HepG2 (cell line): ENCODE measurements around the gene CIB1. TPM values are rescaled to one million over a fixed set of nuclear protein-coding genes. Genes with fewer than 3 reads are reported as not detected.
A peak's percentile ranks its signal among the peaks of the same experiment; 100 is the strongest.

Experiments
- E2F5 ChIP-seq: sonication (generic); formaldehyde crosslinking; conservative IDR thresholded peaks from 2 replicates; pipeline ENCODE4 v1.4.0; 2020; ENCODE audit warnings: missing genetic modification reagents
- FOXA3 ChIP-seq: IDR thresholded peaks from 2 replicates; pipeline ENCODE4 v1.6.1; 2016; ENCODE audit warnings: missing genetic modification reagents, missing compliant biosample characterization
- GTF3A ChIP-seq: sonication (generic); formaldehyde crosslinking; conservative IDR thresholded peaks from 2 replicates; pipeline ENCODE4 v1.4.0; 2020; ENCODE audit warnings: mild to moderate bottlenecking, missing genetic modification reagents
- HBP1 ChIP-seq: IDR thresholded peaks from 2 replicates; pipeline ENCODE4 v1.6.1; 2016; ENCODE audit warnings: low read depth, control low read depth
- HNRNPL ChIP-seq: fragments of 200-400 bp; formaldehyde crosslinking; IDR thresholded peaks from 2 replicates; pipeline ENCODE4 v1.6.1; 2017; ENCODE audit warnings: mild to moderate bottlenecking, low read depth, low read length
- HNRNPLL ChIP-seq: fragments of 200-400 bp; formaldehyde crosslinking; IDR thresholded peaks from 2 replicates; pipeline ENCODE4 v1.6.1; 2017; ENCODE audit warnings: mild to moderate bottlenecking, low read depth, low read length; ENCODE audit not compliant: poor library complexity, severe bottlenecking
- KDM2A ChIP-seq: sonication (generic); formaldehyde crosslinking; IDR thresholded peaks from 2 replicates; pipeline ENCODE4 v1.4.0; 2020; ENCODE audit warnings: low read depth, missing genetic modification reagents, borderline replicate concordance
- MAZ ChIP-seq, 2 experiments: sonication (generic) in 1 of 2; formaldehyde crosslinking in 1 of 2; IDR thresholded peaks; 2 replicates each; pipeline versions ENCODE4 v1.5.0 to v1.6.1; 2012 to 2020; ENCODE audit warnings: low read depth in 2 of 2, mild to moderate bottlenecking in 2 of 2, borderline replicate concordance in 1 of 2, improper control_type of control experiment in 1 of 2, low read length in 1 of 2, missing genetic modification reagents in 1 of 2, moderate library complexity in 1 of 2
- NR1H2 ChIP-seq: sonication (generic); formaldehyde crosslinking; IDR thresholded peaks from 2 replicates; pipeline ENCODE4 v1.8.1; 2022; ENCODE audit warnings: low read depth, missing genetic modification reagents, borderline replicate concordance
- SETDB1 ChIP-seq: sonication (generic); formaldehyde crosslinking; IDR thresholded peaks from 2 replicates; pipeline ENCODE4 v1.5.1; 2020; ENCODE audit warnings: missing genetic modification reagents, mild to moderate bottlenecking, borderline replicate concordance
- THAP11 ChIP-seq: IDR thresholded peaks from 2 replicates; pipeline ENCODE4 v1.6.1; 2016; ENCODE audit warnings: missing biosample characterization, missing genetic modification reagents
- ZBTB42 ChIP-seq: sonication (generic); formaldehyde crosslinking; IDR thresholded peaks from 2 replicates; pipeline ENCODE4 v1.5.0; 2020; ENCODE audit warnings: mild to moderate bottlenecking, missing genetic modification reagents
- ZBTB7B ChIP-seq: sonication (generic); formaldehyde crosslinking; IDR thresholded peaks from 2 replicates; pipeline ENCODE4 v1.4.0; 2020; ENCODE audit warnings: missing genetic modification reagents
- ZFX ChIP-seq: sonication (generic); formaldehyde crosslinking; IDR thresholded peaks from 2 replicates; pipeline ENCODE4 v1.4.0; 2020; ENCODE audit warnings: mild to moderate bottlenecking, low read depth, missing genetic modification reagents, moderate library complexity
- ZMYM3 ChIP-seq: sonication (generic); formaldehyde crosslinking; IDR thresholded peaks from 2 replicates; pipeline ENCODE4 v1.5.1; 2020; ENCODE audit warnings: mild to moderate bottlenecking, missing genetic modification reagents
- ZNF331 ChIP-seq: sonication (generic); formaldehyde crosslinking; IDR thresholded peaks from 2 replicates; pipeline ENCODE4 v1.4.0; 2020; ENCODE audit warnings: missing genetic modification reagents
- ZNF513 ChIP-seq: sonication (generic); formaldehyde crosslinking; conservative IDR thresholded peaks from 2 replicates; pipeline ENCODE4 v1.5.0; 2020; ENCODE audit warnings: missing genetic modification reagents
- ZNF564 ChIP-seq: sonication (generic); formaldehyde crosslinking; IDR thresholded peaks from 2 replicates; pipeline ENCODE4 v1.8.1; 2023; ENCODE audit warnings: mild to moderate bottlenecking, missing genetic modification reagents
- ZNF747 ChIP-seq: sonication (generic); formaldehyde crosslinking; IDR thresholded peaks from 2 replicates; pipeline ENCODE4 v1.8.1; 2023; ENCODE audit warnings: missing genetic modification reagents, mild to moderate bottlenecking, borderline replicate concordance
- ZNF770 ChIP-seq: sonication (generic); formaldehyde crosslinking; IDR thresholded peaks from 2 replicates; pipeline ENCODE4 v1.5.0; 2020; ENCODE audit warnings: mild to moderate bottlenecking, missing genetic modification reagents
- ZNF878 ChIP-seq: sonication (generic); formaldehyde crosslinking; IDR thresholded peaks from 2 replicates; pipeline ENCODE4 v1.8.1; 2023; ENCODE audit warnings: mild to moderate bottlenecking, missing genetic modification reagents, moderate library complexity
- polyA plus RNA-seq, 8 experiments: library from polyadenylated mRNA; depleted of rRNA in 3 of 8; stranded (reverse) in 7 of 8; unstranded in 1 of 8; fragments of >200 nt; fragmentation: Illumina TruSeq in 4 of 8; extraction: Trizol in 4 of 8; gene quantifications; 2 replicates each; pipeline versions ENCODE4 v1.2.1 to v1.2.3, GENCODE V29; 2011 to 2016; ENCODE audit warnings: low read depth in 4 of 8, missing spikeins in 1 of 8, mixed read lengths in 1 of 8; ENCODE audit not compliant: insufficient read depth in 1 of 8
- total RNA-seq, 5 experiments: library from RNA; depleted of rRNA; stranded (reverse); fragments of >200 nt; fragmentation: Illumina TruSeq; extraction: Trizol; gene quantifications; 2 replicates each; pipeline ENCODE4 v1.2.3, GENCODE V29; 2016; ENCODE audit warnings: low read depth in 1 of 5

Gene CIB1
- total and polyA plus RNA-seq, 2 of the 13 experiments (the other 11 are each of a cell fraction or from before 2014, with no cell fraction given) = 38.7 to 72.7 TPM

GRCh38 chr15:90233387-90234095 is at the start of gene CIB1 (continued):
- peak; percentile 16; the same call in 1 of the 2 replicates for TF ChIP-seq HBP1 (CRISPR knock-in tag)
- peak; percentile 75; the same call in 1 of the 2 replicates for TF ChIP-seq ZNF564
- TF ChIP-seq ZNF331 (CRISPR knock-in tag) = peak; percentile 18
- no peak; the same call in 1 of the 2 replicates for TF ChIP-seq ZMYM3 (CRISPR knock-in tag)
- TF ChIP-seq ZNF770 (CRISPR knock-in tag) = peak; percentile 44; the same call in 1 of the 2 replicates
- no peak for TF ChIP-seq ZNF513
- TF ChIP-seq ZNF878 (CRISPR knock-in tag) = 0 out of 2 replicates have a peak, but pooled peaks have one; percentile 78
- no peak for TF ChIP-seq SETDB1 (CRISPR knock-in tag)
- TF ChIP-seq ZFX (CRISPR knock-in tag) = peak; percentile 78
- TF ChIP-seq HNRNPLL = peak; percentile 51
- TF ChIP-seq THAP11 (CRISPR knock-in tag) = peak; percentile 41; the same call in 1 of the 2 replicates
- no peak for TF ChIP-seq ZBTB42 (CRISPR knock-in tag)
- no peak for TF ChIP-seq NR1H2 (CRISPR knock-in tag)
- TF ChIP-seq E2F5 (CRISPR knock-in tag) = no peak
- TF ChIP-seq FOXA3 (CRISPR knock-in tag) = peak; percentile 15; the same call in 1 of the 2 replicates
- TF ChIP-seq ZBTB7B (CRISPR knock-in tag) = 0 out of 2 replicates have a peak, but pooled peaks have one; percentile 56
- peak; percentile 63; the same call in 1 of the 2 replicates for TF ChIP-seq KDM2A (CRISPR knock-in tag)
- TF ChIP-seq MAZ (IDR thresholded peaks at IDR 0.05; ENCODE audit: borderline replicate concordance, low read depth, low read length) = peak; percentile 82; the same call in 1 of the 2 replicates
- peak; percentile 85 for TF ChIP-seq MAZ (CRISPR knock-in tag; IDR thresholded peaks at IDR 0.05; ENCODE audit: low read depth)
- TF ChIP-seq ZNF747 (CRISPR knock-in tag) = peak; percentile 74; the same call in 1 of the 2 replicates
- TF ChIP-seq HNRNPL = peak; percentile 86
- TF ChIP-seq GTF3A (CRISPR knock-in tag) = 0 out of 2 replicates have a peak, but pooled peaks have one; percentile 15
